Hematopoietic multipotent progenitor cell treated with erythropoietin and hydrocortisone succinate and interleukin-3 and kit ligand, for 8 days (in vitro differentiated cells): ENCODE measurements around the gene RPTN.
"Not testable (repeated sequence)": the region's sequence is repeated elsewhere in the genome, so short reads cannot be mapped to it uniquely, and the experiment has no call there.

Experiments
- DNase-seq: peaks from one replicate; pipeline ENCODE4 v3.0.0-alpha.2; 2015

RPTN gene

GRCh38 chr1:152165286-152166077, 6.5 kb upstream of the RPTN start:
- no peak for DNase-seq

GRCh38 chr1:152164517-152165136, 5.6 kb upstream of the RPTN start:
- no peak for DNase-seq

- DNase-seq: no peak
Measured at GRCh38 chr1:152162792-152163463, 3.9 kb upstream of the RPTN start.

GRCh38 chr1:152160576-152160975, 1.5 kb upstream of the RPTN start:
- DNase-seq: no peak

- DNase-seq: no peak
Measured at GRCh38 chr1:152153996-152154395, 5.0 kb downstream of the RPTN start.

- DNase-seq: no peak
Measured at GRCh38 chr1:152151646-152152045, 7.4 kb downstream of the RPTN start.

- no peak for DNase-seq
Measured at GRCh38 chr1:152148981-152149380, 10.0 kb downstream of the RPTN start.

- no peak for DNase-seq
Measured at GRCh38 chr1:152148051-152148450, 11.0 kb downstream of the RPTN start.

GRCh38 chr1:152145769-152146168, 13.3 kb downstream of the RPTN start:
- DNase-seq: no peak

- DNase-seq: not testable (repeated sequence)
Measured at GRCh38 chr1:152144674-152145183, 14.3 kb downstream of the RPTN start.

GRCh38 chr1:152143150-152143887, 15.7 kb downstream of the RPTN start:
- no peak for DNase-seq

- peak; percentile 61 for DNase-seq
Measured at GRCh38 chr1:152141971-152142584, 16.9 kb downstream of the RPTN start.

GRCh38 chr1:152137215-152137614, 21.8 kb downstream of the RPTN start:
- DNase-seq: no peak

GRCh38 chr1:152130186-152130585, 28.8 kb downstream of the RPTN start:
- DNase-seq: no peak

- DNase-seq: no peak
Measured at GRCh38 chr1:152127673-152128072, 31.4 kb downstream of the RPTN start.

- no peak for DNase-seq
Measured at GRCh38 chr1:152125834-152126443, 33.1 kb downstream of the RPTN start.

- DNase-seq: no peak
Measured at GRCh38 chr1:152118915-152119314, 40.1 kb downstream of the RPTN start.

GRCh38 chr1:152115344-152115743, 43.7 kb downstream of the RPTN start, which contains the start of gene TCHH:
Gene TCHH (minus strand): TSS chr1:152115444. CDS start chr1:152114080, 1,364 bp downstream.
- DNase-seq: no peak

GRCh38 chr1:152112885-152113432, 46.1 kb downstream of the RPTN start:
- DNase-seq: no peak

GRCh38 chr1:152112101-152112884, 46.7 kb downstream of the RPTN start:
- DNase-seq: no peak

GRCh38 chr1:152111515-152111968, 47.5 kb downstream of the RPTN start:
- DNase-seq: peak; percentile 20
